Progenitor cell of endocrine pancreas (in vitro differentiated cells): ENCODE measurements around the gene FER. TPM values are rescaled to one million over a fixed set of nuclear protein-coding genes. Genes with fewer than 3 reads are reported as not detected.
"Not testable (repeated sequence)": the region's sequence is repeated elsewhere in the genome, so short reads cannot be mapped to it uniquely, and the experiment has no call there.

Experiments used
- DNase-seq: peaks from one replicate; pipeline ENCODE4 v3.0.0; 2021; ENCODE audit warnings: low spot score; ENCODE audit not compliant: unreplicated experiment
- H3K27ac Mint-ChIP-seq: 2 replicates; pipeline ENCODE4 v1.8.0; 2021; ENCODE audit warnings: mild to moderate bottlenecking, moderate library complexity, mixed read lengths
- H3K27me3 Mint-ChIP-seq: 2 replicates; pipeline ENCODE4 v1.8.0; 2021; ENCODE audit warnings: mixed read lengths
- H3K36me3 Mint-ChIP-seq: 2 replicates; pipeline ENCODE4 v1.8.0; 2022; ENCODE audit warnings: mixed read lengths; ENCODE audit not compliant: insufficient read depth
- H3K4me1 Mint-ChIP-seq: 2 replicates; pipeline ENCODE4 v1.8.0; 2021; ENCODE audit warnings: low read depth, mixed read lengths
- H3K4me3 Mint-ChIP-seq: 2 replicates; pipeline ENCODE4 v1.8.0; 2021; ENCODE audit warnings: low read depth, mild to moderate bottlenecking, moderate library complexity, mixed read lengths
- H3K9me3 Mint-ChIP-seq: 2 replicates; pipeline ENCODE4 v1.8.0; 2021; ENCODE audit warnings: low read depth, mixed read lengths
- total RNA-seq: library from RNA; stranded (reverse); gene quantifications from 2 replicates; pipeline ENCODE4 v1.2.1, GENCODE V29; 2021
- TF ChIP-seq, protein P1 (sequence below): fragments of 200-600 bp; sonication (generic); IDR thresholded peaks from one replicate; pipeline ENCODE4 v1.5.0; 2021; ENCODE audit warnings: antibody characterized with exemption, mild to moderate bottlenecking; ENCODE audit not compliant: unreplicated experiment

The FER gene
- total RNA-seq, 1 donor from 2014 or later: 34.8 TPM

GRCh38 chr5:109005297-109006009 is 257.8 kb downstream of the FER start:
- peaks cover 6% of the 10 kb centered on the region for H3K36me3 Mint-ChIP-seq
- H3K4me1 Mint-ChIP-seq: no peaks in the 10 kb centered on the region
- no peak overlapping the region for H3K27ac Mint-ChIP-seq
- TF ChIP-seq, protein P1, sequence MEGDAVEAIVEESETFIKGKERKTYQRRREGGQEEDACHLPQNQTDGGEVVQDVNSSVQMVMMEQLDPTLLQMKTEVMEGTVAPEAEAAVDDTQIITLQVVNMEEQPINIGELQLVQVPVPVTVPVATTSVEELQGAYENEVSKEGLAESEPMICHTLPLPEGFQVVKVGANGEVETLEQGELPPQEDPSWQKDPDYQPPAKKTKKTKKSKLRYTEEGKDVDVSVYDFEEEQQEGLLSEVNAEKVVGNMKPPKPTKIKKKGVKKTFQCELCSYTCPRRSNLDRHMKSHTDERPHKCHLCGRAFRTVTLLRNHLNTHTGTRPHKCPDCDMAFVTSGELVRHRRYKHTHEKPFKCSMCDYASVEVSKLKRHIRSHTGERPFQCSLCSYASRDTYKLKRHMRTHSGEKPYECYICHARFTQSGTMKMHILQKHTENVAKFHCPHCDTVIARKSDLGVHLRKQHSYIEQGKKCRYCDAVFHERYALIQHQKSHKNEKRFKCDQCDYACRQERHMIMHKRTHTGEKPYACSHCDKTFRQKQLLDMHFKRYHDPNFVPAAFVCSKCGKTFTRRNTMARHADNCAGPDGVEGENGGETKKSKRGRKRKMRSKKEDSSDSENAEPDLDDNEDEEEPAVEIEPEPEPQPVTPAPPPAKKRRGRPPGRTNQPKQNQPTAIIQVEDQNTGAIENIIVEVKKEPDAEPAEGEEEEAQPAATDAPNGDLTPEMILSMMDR: no peak
- no peak for DNase-seq
- H3K27me3 Mint-ChIP-seq: no peaks in the 10 kb centered on the region
- H3K4me3 Mint-ChIP-seq: no peak overlapping the region
- no peaks in the 10 kb centered on the region for H3K9me3 Mint-ChIP-seq

GRCh38 chr5:109006129-109006528 is 258.4 kb downstream of the FER start:
- Mint-ChIP-seq H3K27me3 (no peaks in the 10 kb centered on the region), H3K27ac (no peak overlapping the region), H3K4me3 (no peak overlapping the region), H3K9me3 (no peaks in the 10 kb centered on the region), H3K36me3 (peaks cover 4% of the 10 kb centered on the region), H3K4me1 (no peaks in the 10 kb centered on the region)
- no peak for DNase-seq
- TF ChIP-seq, protein P1: no peak

DNA sequence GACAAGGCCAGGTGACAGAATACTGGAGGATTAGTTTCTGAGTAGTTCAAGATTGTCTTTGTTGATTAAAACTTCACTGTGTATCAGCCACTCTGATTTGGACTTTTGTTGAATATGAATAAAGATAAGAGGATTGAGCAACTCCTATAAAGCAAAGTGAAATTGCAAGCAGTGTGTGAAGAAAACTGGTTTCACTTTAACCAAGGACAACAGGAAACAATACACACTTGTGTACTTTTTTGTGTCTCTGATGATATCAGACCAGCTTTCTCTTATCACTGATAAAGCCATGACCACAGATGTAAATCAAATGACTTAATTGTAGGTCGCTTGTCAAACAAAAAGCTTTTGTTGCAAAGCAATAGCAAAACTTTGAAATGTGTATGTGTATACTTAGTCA is 268.6 kb downstream of the FER start:
- peaks cover 3% of the 10 kb centered on the region for H3K36me3 Mint-ChIP-seq
- H3K27ac Mint-ChIP-seq: no peak overlapping the region
- no peak for DNase-seq
- no peak overlapping the region for H3K4me3 Mint-ChIP-seq
- peaks cover 19% of the 10 kb centered on the region for H3K4me1 Mint-ChIP-seq
- H3K9me3 Mint-ChIP-seq: no peaks in the 10 kb centered on the region
- H3K27me3 Mint-ChIP-seq: no peaks in the 10 kb centered on the region
- TF ChIP-seq, protein P1: no peak

DNA sequence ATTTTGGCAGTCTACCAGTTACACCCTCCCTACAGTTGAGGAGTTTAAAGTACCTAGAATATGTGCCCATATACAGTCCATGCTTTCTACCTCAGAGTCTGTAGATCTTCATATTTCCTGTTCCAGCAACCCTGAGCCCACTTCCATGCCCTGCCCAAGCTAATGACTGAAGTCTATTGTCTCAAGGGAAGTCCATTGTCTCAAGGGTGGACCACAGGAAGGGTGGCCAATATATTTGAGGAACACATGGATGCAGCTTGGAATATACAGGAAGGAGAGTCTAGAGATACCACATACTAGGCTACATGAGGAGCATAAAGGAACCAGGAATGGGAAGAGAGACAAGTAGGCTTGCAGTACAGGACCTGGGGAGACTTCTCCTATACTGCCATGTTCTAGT is 274.4 kb downstream of the FER start:
- Mint-ChIP-seq H3K4me3 (no peak overlapping the region), H3K27me3 (no peaks in the 10 kb centered on the region), H3K4me1 (no peaks in the 10 kb centered on the region), H3K27ac (no peak overlapping the region), H3K9me3 (peaks cover 3% of the 10 kb centered on the region), H3K36me3 (peaks cover 5% of the 10 kb centered on the region)
- TF ChIP-seq, protein P1: no peak
- no peak for DNase-seq

- not testable (repeated sequence) for H3K9me3 Mint-ChIP-seq, DNase-seq, H3K4me3 Mint-ChIP-seq, H3K27ac Mint-ChIP-seq, H3K27me3 Mint-ChIP-seq, H3K36me3 Mint-ChIP-seq
- peaks cover 14% of the 10 kb centered on the region for H3K4me1 Mint-ChIP-seq
These were observed 278.0 kb downstream of the FER start for GRCh38 chr5:109025729-109026128.

- Mint-ChIP-seq H3K27me3 (no peaks in the 10 kb centered on the region), H3K4me1 (peaks cover 17% of the 10 kb centered on the region), H3K27ac (no peak overlapping the region), H3K9me3 (peaks cover 3% of the 10 kb centered on the region), H3K4me3 (no peak overlapping the region), H3K36me3 (peaks cover 5% of the 10 kb centered on the region)
- DNase-seq: no peak
- TF ChIP-seq, protein P1: no peak
These were observed 280.4 kb downstream of the FER start for GRCh38 chr5:109027983-109028607.
